VCaP (cell line): ENCODE measurements around the gene FGFR2.

ENCODE experiments used
- H3K27ac ChIP-seq: fragments of 450-650 bp; 2 replicates; pipeline ENCODE4 v1.5.1; 2017
- CTCF ChIP-seq: fragments of 450-650 bp; conservative IDR thresholded peaks from 2 replicates; pipeline ENCODE4 v1.5.1; 2017; ENCODE audit warnings: mild to moderate bottlenecking, moderate library complexity

FGFR2 gene

GRCh38 chr10:121573538-121573941 is 24.7 kb downstream of the FGFR2 start:
- TF ChIP-seq CTCF, result no peak
- no peak overlapping the region for H3K27ac ChIP-seq

- no peak for TF ChIP-seq CTCF
- no peak overlapping the region for H3K27ac ChIP-seq
Observed at GRCh38 chr10:121572859-121573537, 25.2 kb downstream of the FGFR2 start.

GRCh38 chr10:121570315-121570714 is 27.9 kb downstream of the FGFR2 start:
- TF ChIP-seq CTCF, result no peak
- H3K27ac ChIP-seq, result no peak overlapping the region

GRCh38 chr10:121568275-121568674 is 30.0 kb downstream of the FGFR2 start:
- H3K27ac ChIP-seq, result no peak overlapping the region
- no peak for TF ChIP-seq CTCF

GRCh38 chr10:121567569-121567968 is 30.7 kb downstream of the FGFR2 start:
- no peak overlapping the region for H3K27ac ChIP-seq
- no peak for TF ChIP-seq CTCF

GRCh38 chr10:121566755-121567154 is 31.5 kb downstream of the FGFR2 start:
- no peak for TF ChIP-seq CTCF
- H3K27ac ChIP-seq, result no peak overlapping the region

GRCh38 chr10:121559326-121560026 is 38.8 kb downstream of the FGFR2 start:
- no peak for TF ChIP-seq CTCF
- H3K27ac ChIP-seq, result no peak overlapping the region
